ENCODE results near the gene KCNE2. TPM values are rescaled to one million over a fixed set of nuclear protein-coding genes. Genes with fewer than 3 reads are reported as not detected.

The KCNE2 gene
- total RNA-seq, 1 donor: not detected

DNA sequence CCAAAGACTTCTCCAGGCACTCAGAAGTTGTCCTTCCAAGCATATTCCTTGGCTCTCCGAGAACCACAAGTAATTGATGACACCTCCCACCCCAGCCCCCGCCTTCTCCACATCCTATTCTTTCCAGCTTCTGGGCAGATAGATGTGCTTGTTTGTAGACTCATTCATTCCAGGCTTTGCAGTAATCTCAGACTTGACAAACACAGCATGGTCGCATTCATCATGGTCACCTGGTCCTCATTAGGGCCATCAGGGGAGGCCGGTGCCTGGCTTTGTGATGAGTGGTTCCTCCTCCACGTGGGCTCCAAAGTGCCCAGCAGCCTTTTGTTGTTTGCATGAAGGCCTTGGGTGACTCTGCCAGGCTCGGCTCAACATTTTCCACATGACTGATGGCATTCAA is 28.5 kb upstream of the KCNE2 start:
- no peak overlapping the region for H2AFZ ChIP-seq (ENCODE audit: low read length)
- H3K4me3 ChIP-seq (ENCODE audit: insufficient read depth, low read length): no peak overlapping the region
- TF ChIP-seq, protein P1, sequence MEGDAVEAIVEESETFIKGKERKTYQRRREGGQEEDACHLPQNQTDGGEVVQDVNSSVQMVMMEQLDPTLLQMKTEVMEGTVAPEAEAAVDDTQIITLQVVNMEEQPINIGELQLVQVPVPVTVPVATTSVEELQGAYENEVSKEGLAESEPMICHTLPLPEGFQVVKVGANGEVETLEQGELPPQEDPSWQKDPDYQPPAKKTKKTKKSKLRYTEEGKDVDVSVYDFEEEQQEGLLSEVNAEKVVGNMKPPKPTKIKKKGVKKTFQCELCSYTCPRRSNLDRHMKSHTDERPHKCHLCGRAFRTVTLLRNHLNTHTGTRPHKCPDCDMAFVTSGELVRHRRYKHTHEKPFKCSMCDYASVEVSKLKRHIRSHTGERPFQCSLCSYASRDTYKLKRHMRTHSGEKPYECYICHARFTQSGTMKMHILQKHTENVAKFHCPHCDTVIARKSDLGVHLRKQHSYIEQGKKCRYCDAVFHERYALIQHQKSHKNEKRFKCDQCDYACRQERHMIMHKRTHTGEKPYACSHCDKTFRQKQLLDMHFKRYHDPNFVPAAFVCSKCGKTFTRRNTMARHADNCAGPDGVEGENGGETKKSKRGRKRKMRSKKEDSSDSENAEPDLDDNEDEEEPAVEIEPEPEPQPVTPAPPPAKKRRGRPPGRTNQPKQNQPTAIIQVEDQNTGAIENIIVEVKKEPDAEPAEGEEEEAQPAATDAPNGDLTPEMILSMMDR (IDR thresholded peaks at IDR 0.05; ENCODE audit: extremely low read depth, low read depth, low read length): no peak
- no peak overlapping the region for H3K27ac ChIP-seq (ENCODE audit: low read depth, low read length)
- no peak for DNase-seq (ENCODE audit: insufficient read length, low spot score, missing footprints)
- no peaks in the 10 kb centered on the region for H3K36me3 ChIP-seq (ENCODE audit: insufficient read depth, low read length)
- no peaks in the 10 kb centered on the region for H3K9me3 ChIP-seq (ENCODE audit: low read depth, low read length)
- no peaks in the 10 kb centered on the region for H3K27me3 ChIP-seq (ENCODE audit: insufficient read depth, low read length)
- H3K4me1 ChIP-seq (ENCODE audit: insufficient read depth, low read length): peaks cover 29% of the 10 kb centered on the region
- H3K4me2 ChIP-seq (ENCODE audit: insufficient read depth, low read length): no peak overlapping the region
- no peaks in the 10 kb centered on the region for H4K20me1 ChIP-seq (ENCODE audit: insufficient read depth, low read length)
- H3K79me2 ChIP-seq (ENCODE audit: insufficient read depth, low read length): no peaks in the 10 kb centered on the region

DNA sequence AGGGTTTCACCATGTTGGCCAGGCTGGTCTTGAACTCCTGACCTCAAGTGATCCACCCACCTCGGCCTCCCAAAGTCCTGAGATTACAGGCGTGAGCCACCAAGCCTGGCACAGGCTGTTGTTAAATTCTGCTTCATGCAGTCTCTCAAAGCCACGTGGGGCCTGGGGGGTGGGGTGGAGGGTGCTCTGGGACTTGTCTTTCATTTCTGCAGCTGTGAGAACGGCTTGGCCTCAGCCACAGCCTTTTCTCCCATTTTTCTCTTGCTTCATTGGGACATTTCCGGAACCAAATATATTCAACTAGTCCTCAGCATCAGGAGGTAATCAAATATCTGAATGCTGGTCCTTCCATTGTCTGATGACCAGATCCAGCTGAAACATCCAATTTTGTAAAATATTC is 27.6 kb upstream of the KCNE2 start:
- Histone ChIP-seq H3K4me1 (ENCODE audit: insufficient read depth, low read length) (peaks cover 29% of the 10 kb centered on the region), H3K4me3 (ENCODE audit: insufficient read depth, low read length) (no peak overlapping the region)
- DNase-seq (ENCODE audit: insufficient read length, low spot score, missing footprints): no peak

DNA sequence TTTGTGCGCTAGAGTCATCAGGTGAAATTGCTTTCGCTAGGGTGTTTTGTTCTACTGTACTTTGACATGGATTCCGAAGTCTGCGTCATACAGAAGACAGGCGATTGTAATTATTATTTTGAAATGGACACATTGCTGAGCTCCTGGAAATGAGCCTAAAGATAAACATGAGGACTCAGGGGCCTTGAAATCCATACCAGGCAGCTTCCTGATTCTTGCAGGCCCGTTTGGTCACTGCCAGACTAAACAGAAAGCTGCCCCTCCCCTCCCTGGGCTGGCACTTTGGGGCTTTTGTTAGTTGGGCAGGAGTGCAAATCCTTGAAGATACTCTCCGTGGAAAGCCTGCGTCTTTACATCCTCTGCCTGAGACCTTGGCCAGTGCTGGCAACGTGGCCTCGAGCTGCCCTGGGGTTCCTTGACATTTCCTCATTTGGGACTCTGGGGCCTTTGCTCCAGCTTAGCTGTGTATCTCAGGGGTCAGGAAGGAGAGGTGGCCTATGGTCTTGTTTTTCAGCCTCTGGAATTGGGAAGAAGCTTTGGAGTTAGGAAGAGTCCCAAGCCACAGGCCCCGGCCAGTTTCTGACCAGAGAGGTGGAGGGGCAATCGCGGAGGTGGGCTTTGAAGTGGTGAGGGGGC is 26.9 kb upstream of the KCNE2 start:
- peak overlapping the region; percentile 54 for H2AFZ ChIP-seq (ENCODE audit: low read length)
- H3K27me3 ChIP-seq (ENCODE audit: insufficient read depth, low read length): no peaks in the 10 kb centered on the region
- TF ChIP-seq, protein P1 (IDR thresholded peaks at IDR 0.05; ENCODE audit: extremely low read depth, low read depth, low read length): no peak
- H3K79me2 ChIP-seq (ENCODE audit: insufficient read depth, low read length): no peaks in the 10 kb centered on the region
- H3K4me3 ChIP-seq (ENCODE audit: insufficient read depth, low read length): no peak overlapping the region
- H4K20me1 ChIP-seq (ENCODE audit: insufficient read depth, low read length): no peaks in the 10 kb centered on the region
- peak; percentile 88 for DNase-seq (ENCODE audit: insufficient read length, low spot score, missing footprints)
- no peaks in the 10 kb centered on the region for H3K36me3 ChIP-seq (ENCODE audit: insufficient read depth, low read length)
- H3K27ac ChIP-seq (ENCODE audit: low read depth, low read length): peak overlapping the region; percentile 34
- peaks cover 29% of the 10 kb centered on the region for H3K4me1 ChIP-seq (ENCODE audit: insufficient read depth, low read length)
- H3K4me2 ChIP-seq (ENCODE audit: insufficient read depth, low read length): peak overlapping the region; percentile 11
- H3K9me3 ChIP-seq (ENCODE audit: low read depth, low read length): no peaks in the 10 kb centered on the region

More for the DNA sequence above, 27.6 kb upstream of the KCNE2 start:
- H3K4me2 ChIP-seq (ENCODE audit: insufficient read depth, low read length): peak overlapping the region; percentile 11
- H2AFZ ChIP-seq (ENCODE audit: low read length): no peak overlapping the region
- no peaks in the 10 kb centered on the region for H4K20me1 ChIP-seq (ENCODE audit: insufficient read depth, low read length)
- H3K79me2 ChIP-seq (ENCODE audit: insufficient read depth, low read length): no peaks in the 10 kb centered on the region
- H3K36me3 ChIP-seq (ENCODE audit: insufficient read depth, low read length): no peaks in the 10 kb centered on the region
- H3K9me3 ChIP-seq (ENCODE audit: low read depth, low read length): no peaks in the 10 kb centered on the region
- TF ChIP-seq, protein P1 (IDR thresholded peaks at IDR 0.05; ENCODE audit: extremely low read depth, low read depth, low read length): no peak
- H3K27ac ChIP-seq (ENCODE audit: low read depth, low read length): no peak overlapping the region
- H3K27me3 ChIP-seq (ENCODE audit: insufficient read depth, low read length): no peaks in the 10 kb centered on the region

DNA sequence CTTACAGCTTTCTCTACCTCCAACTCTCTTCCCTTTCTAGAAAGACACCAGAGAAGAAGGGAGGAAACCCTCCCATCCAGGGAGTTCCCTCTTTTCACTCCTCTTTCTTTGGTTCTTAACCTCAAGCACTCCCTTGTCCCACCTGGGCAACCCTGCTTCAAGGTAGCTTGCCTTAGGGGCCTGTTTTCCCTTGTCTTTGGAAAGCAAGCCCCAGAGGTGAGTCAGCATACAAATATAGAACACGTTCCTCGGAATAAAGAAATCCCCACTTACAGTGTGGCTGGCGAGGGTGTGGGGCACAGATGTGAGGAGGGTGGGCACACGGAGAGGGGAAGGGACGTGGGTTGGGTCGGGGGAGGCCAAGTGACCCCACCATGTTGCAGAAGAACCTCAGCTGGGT is 26.1 kb upstream of the KCNE2 start:
- H3K36me3 ChIP-seq (ENCODE audit: insufficient read depth, low read length): no peaks in the 10 kb centered on the region
- H3K79me2 ChIP-seq (ENCODE audit: insufficient read depth, low read length): no peaks in the 10 kb centered on the region
- TF ChIP-seq, protein P1 (IDR thresholded peaks at IDR 0.05; ENCODE audit: extremely low read depth, low read depth, low read length): no peak
- no peak overlapping the region for H3K4me2 ChIP-seq (ENCODE audit: insufficient read depth, low read length)
- peak; percentile 43 for DNase-seq (ENCODE audit: insufficient read length, low spot score, missing footprints)
- H3K4me3 ChIP-seq (ENCODE audit: insufficient read depth, low read length): no peak overlapping the region
- H3K27ac ChIP-seq (ENCODE audit: low read depth, low read length): no peak overlapping the region
- H4K20me1 ChIP-seq (ENCODE audit: insufficient read depth, low read length): no peaks in the 10 kb centered on the region
- H3K4me1 ChIP-seq (ENCODE audit: insufficient read depth, low read length): peaks cover 28% of the 10 kb centered on the region
- H3K27me3 ChIP-seq (ENCODE audit: insufficient read depth, low read length): peaks cover 7% of the 10 kb centered on the region
- H3K9me3 ChIP-seq (ENCODE audit: low read depth, low read length): no peaks in the 10 kb centered on the region
- no peak overlapping the region for H2AFZ ChIP-seq (ENCODE audit: low read length)

All from osteoblast (primary cell).